SH-SY5Y (cell line): ENCODE data around the gene NCBP1.

ENCODE experiments used
- GATA2 ChIP-seq: IDR thresholded peaks from 2 replicates; pipeline ENCODE4 v1.6.1; 2011; ENCODE audit warnings: mild to moderate bottlenecking, low read depth, low read length
- GATA3 ChIP-seq: IDR thresholded peaks from 2 replicates; pipeline ENCODE4 v1.6.1; 2011; ENCODE audit warnings: low read depth, mild to moderate bottlenecking, low read length, moderate library complexity

GRCh38 chr9:97721396-97721795, 87.8 kb downstream of the NCBP1 start:
- TF ChIP-seq GATA2 (no peak), GATA3 (no peak)
